Suprapubic skin (tissue), 4 donors: ENCODE data around the gene IDNK. TPM values are rescaled to one million over a fixed set of nuclear protein-coding genes. Genes with fewer than 3 reads are reported as not detected.

Source experiments
- DNase-seq, 2 donors: peaks; one replicate each; pipeline ENCODE4 v3.0.0-alpha.2; 2019; ENCODE audit warnings: low spot score in 2 of 2
- H3K27ac ChIP-seq: fragments of 200-600 bp; sonication (generic); one replicate; pipeline ENCODE4 v1.5.1; 2019
- H3K27me3 ChIP-seq: fragments of 200-600 bp; sonication (generic); one replicate; pipeline ENCODE4 v1.5.1; 2019
- H3K36me3 ChIP-seq: fragments of 200-600 bp; sonication (generic); one replicate; pipeline ENCODE4 v1.5.1; 2019
- H3K4me1 ChIP-seq: fragments of 200-600 bp; sonication (generic); one replicate; pipeline ENCODE4 v1.5.1; 2019
- H3K4me3 ChIP-seq: fragments of 200-600 bp; sonication (generic); one replicate; pipeline ENCODE4 v1.5.1; 2019; ENCODE audit warnings: mild to moderate bottlenecking
- H3K9me3 ChIP-seq: fragments of 200-600 bp; sonication (generic); one replicate; pipeline ENCODE4 v1.5.1; 2019
- EP300 ChIP-seq: sonication (generic); formaldehyde crosslinking; IDR thresholded peaks from one replicate; pipeline ENCODE4 v1.6.1; 2017; ENCODE audit warnings: antibody characterized with exemption
- POLR2A ChIP-seq, 2 donors: fragments of 450-650 bp; IDR thresholded peaks; one replicate each; pipeline ENCODE4 v1.6.1; 2017; ENCODE audit warnings: antibody characterized with exemption in 2 of 2, mild to moderate bottlenecking in 2 of 2, moderate library complexity in 2 of 2
- POLR2AphosphoS5 ChIP-seq, 3 donors: sonication (generic); formaldehyde crosslinking; IDR thresholded peaks; one replicate each; pipeline ENCODE4 v1.6.1; 2017; ENCODE audit warnings: antibody characterized with exemption in 3 of 3
- WGBS: methylation state at CpG from one replicate; pipeline ENCODE4 v1.1.5; 2018; 5-methylcytosine and 5-hydroxymethylcytosine counted together
- total RNA-seq, 4 donors: library from RNA; depleted of rRNA; stranded (reverse); fragments of >200 nt; gene quantifications; one replicate each; pipeline ENCODE4 v1.1.0, GENCODE V29; 2016
- TF ChIP-seq, protein P1 (sequence below), 2 donors: fragments of 200-600 bp in 1 of 2; fragments of 450-650 bp in 1 of 2; sonication (generic) in 1 of 2; IDR thresholded peaks; one replicate each; pipeline ENCODE4 v1.5.1; 2016 to 2019; ENCODE audit warnings: antibody characterized with exemption in 2 of 2, mild to moderate bottlenecking in 1 of 2, moderate library complexity in 1 of 2

IDNK gene
- total RNA-seq, 4 donors from 2014 or later: 3.1 to 10.2 (median 5.8) TPM

DNA sequence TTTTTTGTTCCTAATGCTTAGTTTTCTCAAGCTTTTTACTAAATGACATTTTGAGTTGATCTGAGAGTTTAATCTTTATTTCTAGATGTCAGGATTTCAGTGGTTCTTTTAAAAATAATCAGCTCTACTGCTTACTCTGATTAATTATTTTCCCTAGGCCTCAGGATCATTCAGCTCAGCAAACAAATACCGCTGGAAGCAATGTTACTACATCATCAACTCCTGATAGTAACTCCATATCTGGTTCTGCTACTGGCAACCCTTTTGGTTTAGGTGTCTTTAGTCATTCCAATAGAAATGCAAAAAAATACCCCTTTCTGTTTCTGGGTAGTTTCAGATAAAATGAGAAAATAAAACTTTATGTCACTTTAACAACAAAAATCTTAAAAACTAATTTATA, 5.6 kb upstream of the IDNK start:
- 92% methylated on average over 1 of the region's 1 CpG for WGBS
- no peak for DNase-seq
- no peaks in the 10 kb centered on the region for H3K9me3 ChIP-seq
- TF ChIP-seq POLR2AphosphoS5 (IDR thresholded peaks at IDR 0.05): no peak
- no peak for TF ChIP-seq EP300
- TF ChIP-seq, protein P1, sequence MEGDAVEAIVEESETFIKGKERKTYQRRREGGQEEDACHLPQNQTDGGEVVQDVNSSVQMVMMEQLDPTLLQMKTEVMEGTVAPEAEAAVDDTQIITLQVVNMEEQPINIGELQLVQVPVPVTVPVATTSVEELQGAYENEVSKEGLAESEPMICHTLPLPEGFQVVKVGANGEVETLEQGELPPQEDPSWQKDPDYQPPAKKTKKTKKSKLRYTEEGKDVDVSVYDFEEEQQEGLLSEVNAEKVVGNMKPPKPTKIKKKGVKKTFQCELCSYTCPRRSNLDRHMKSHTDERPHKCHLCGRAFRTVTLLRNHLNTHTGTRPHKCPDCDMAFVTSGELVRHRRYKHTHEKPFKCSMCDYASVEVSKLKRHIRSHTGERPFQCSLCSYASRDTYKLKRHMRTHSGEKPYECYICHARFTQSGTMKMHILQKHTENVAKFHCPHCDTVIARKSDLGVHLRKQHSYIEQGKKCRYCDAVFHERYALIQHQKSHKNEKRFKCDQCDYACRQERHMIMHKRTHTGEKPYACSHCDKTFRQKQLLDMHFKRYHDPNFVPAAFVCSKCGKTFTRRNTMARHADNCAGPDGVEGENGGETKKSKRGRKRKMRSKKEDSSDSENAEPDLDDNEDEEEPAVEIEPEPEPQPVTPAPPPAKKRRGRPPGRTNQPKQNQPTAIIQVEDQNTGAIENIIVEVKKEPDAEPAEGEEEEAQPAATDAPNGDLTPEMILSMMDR (IDR thresholded peaks at IDR 0.05): no peak
- no peak for TF ChIP-seq POLR2A (IDR thresholded peaks at IDR 0.05)
- no peak overlapping the region for H3K4me3 ChIP-seq
- no peaks in the 10 kb centered on the region for H3K27me3 ChIP-seq
- no peak overlapping the region for H3K27ac ChIP-seq
- no peaks in the 10 kb centered on the region for H3K36me3 ChIP-seq
- H3K4me1 ChIP-seq: no peaks in the 10 kb centered on the region

DNA sequence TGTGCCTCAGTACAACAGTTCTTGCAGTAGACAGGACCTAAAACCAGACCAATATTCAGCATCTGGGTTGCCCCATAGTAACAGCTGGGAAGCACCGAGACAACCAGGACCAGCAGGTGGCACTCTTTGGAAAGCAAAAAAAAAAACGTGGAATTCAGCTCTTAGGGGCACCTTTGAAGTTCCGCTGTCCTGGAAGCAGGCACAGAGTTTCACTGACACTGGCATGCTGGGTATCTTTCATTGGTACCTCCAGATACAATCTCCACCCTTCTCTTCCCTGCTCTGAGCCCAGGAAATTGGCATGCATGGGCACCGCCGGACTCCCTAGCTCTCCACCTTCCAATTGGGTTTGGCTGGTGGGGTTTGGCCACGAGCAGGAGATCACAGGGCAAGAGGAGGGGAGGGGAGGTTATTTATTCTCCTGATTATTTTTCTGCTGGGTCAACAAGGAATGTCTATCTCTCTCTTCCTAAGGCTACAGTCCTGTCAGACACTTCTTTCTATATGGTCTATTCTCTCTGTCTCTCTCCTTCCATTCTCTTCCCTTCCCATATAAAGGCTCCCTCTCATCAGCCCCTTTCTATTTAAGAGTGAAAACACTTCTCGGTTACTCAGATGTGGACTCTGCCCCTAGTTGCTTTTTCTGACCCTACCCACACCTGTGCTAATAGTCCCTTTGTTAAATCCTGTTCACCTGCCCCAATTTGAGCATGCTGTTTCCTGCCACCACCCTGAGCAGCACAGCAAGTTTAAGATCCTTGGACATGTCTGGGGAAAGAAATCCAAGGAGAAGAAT, 1.9 kb upstream of the IDNK start:
- no peak overlapping the region for H3K4me3 ChIP-seq
- no peak for TF ChIP-seq POLR2AphosphoS5 (IDR thresholded peaks at IDR 0.05)
- TF ChIP-seq, protein P1 (IDR thresholded peaks at IDR 0.05): peak; percentile 37 to 48
- H3K9me3 ChIP-seq: no peaks in the 10 kb centered on the region
- H3K36me3 ChIP-seq: no peaks in the 10 kb centered on the region
- no peaks in the 10 kb centered on the region for H3K27me3 ChIP-seq
- no peak overlapping the region for H3K27ac ChIP-seq
- DNase-seq: no peak
- WGBS: 12% methylated on average over 7 of the region's 7 CpGs
- H3K4me1 ChIP-seq: peaks cover 11% of the 10 kb centered on the region

- TF ChIP-seq, protein P1 (IDR thresholded peaks at IDR 0.05): no peak
- TF ChIP-seq POLR2AphosphoS5 (IDR thresholded peaks at IDR 0.05): no peak
- TF ChIP-seq POLR2A (IDR thresholded peaks at IDR 0.05): no peak
- no peak for TF ChIP-seq EP300
- WGBS: 7% methylated on average over 21 of the region's 21 CpGs
Observed at GRCh38 chr9:83622433-83622938, 457 bp upstream of the IDNK start.

DNA sequence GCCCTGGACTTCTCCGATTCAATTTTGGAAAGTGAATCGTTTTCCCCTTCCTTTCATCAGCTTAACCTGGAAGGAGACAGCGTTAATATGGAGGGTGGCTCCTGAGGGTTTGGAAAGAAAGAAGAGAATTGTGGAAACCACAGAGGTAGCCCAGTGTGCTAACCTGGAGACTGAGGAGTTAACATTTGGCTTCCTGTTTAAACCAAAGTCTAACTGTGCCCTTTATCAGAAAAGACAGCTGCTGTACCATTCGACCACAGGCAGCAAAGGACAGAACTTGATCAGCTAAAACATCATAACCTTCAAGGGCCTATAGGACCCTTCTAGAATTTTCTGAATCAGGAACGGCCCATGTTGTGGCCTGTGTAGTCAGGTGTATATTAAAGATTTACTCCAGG, 735 bp downstream of the IDNK start:
- Histone ChIP-seq H3K4me3 (peak overlapping the region; percentile 63), H3K9me3 (no peaks in the 10 kb centered on the region), H3K27me3 (no peaks in the 10 kb centered on the region), H3K4me1 (peaks cover 11% of the 10 kb centered on the region), H3K27ac (peak overlapping the region; percentile 78), H3K36me3 (peaks cover 10% of the 10 kb centered on the region)
- WGBS: 12% methylated on average over 5 of the region's 5 CpGs
- DNase-seq: no peak
- TF ChIP-seq POLR2A (IDR thresholded peaks at IDR 0.05) (no peak), POLR2AphosphoS5 (IDR thresholded peaks at IDR 0.05) (no peak), EP300 (no peak)
- TF ChIP-seq, protein P1 (IDR thresholded peaks at IDR 0.05): no peak

More at GRCh38 chr9:83622433-83622938, 457 bp upstream of the IDNK start:
- peak in 1 of 2 donors; percentile 84 for DNase-seq
- Histone ChIP-seq H3K4me3 (peak overlapping the region; percentile 63), H3K27ac (peak overlapping the region; percentile 78), H3K4me1 (peaks cover 11% of the 10 kb centered on the region), H3K36me3 (peaks cover 5% of the 10 kb centered on the region), H3K27me3 (no peaks in the 10 kb centered on the region), H3K9me3 (no peaks in the 10 kb centered on the region)

- no peaks in the 10 kb centered on the region for H3K27me3 ChIP-seq
- H3K27ac ChIP-seq: no peak overlapping the region
- H3K4me3 ChIP-seq: no peak overlapping the region
- WGBS: 84% methylated on average over 3 of the region's 3 CpGs
- DNase-seq: no peak
- peaks cover 17% of the 10 kb centered on the region for H3K36me3 ChIP-seq
- peaks cover 11% of the 10 kb centered on the region for H3K4me1 ChIP-seq
- TF ChIP-seq EP300 (no peak), POLR2A (IDR thresholded peaks at IDR 0.05) (no peak), POLR2AphosphoS5 (IDR thresholded peaks at IDR 0.05) (no peak)
- no peaks in the 10 kb centered on the region for H3K9me3 ChIP-seq
Observed at GRCh38 chr9:83625178-83625577, 2.2 kb downstream of the IDNK start.
